HepG2 (cell line): Measurements from ENCODE around the gene SAMD4A. TPM values are rescaled to one million over a fixed set of nuclear protein-coding genes. Genes with fewer than 3 reads are reported as not detected.

Source experiments
- ATAC-seq: fragments of 200-7000 bp; cut with Tn5 transposase; 3 replicates; pipeline ENCODE4 v1.9.1; 2020; ENCODE audit warnings: mild to moderate bottlenecking, moderate library complexity
- BruUV-seq: library from RNA; stranded (reverse); fragments of 400-500 nt; replicated peaks from 2 replicates; lab custom pipeline; 2021; lab: Mats Ljungman, UMichigan
- CTCF ChIA-PET: fragments of 300-600 bp; formaldehyde crosslinking; extraction: SDS; loops from one replicate; lab custom pipeline; 2021; ENCODE audit warnings: low total read pairs, inconsistent platforms, low intra/inter-chr PET ratio; lab: Yijun Ruan, JAX
- POLR2A ChIA-PET: fragments of 350-600 bp; sonication (Branson Sonifier 250); formaldehyde crosslinking; loops from one replicate; lab custom pipeline; 2020; ENCODE audit warnings: antibody characterized with exemption, inconsistent platforms; lab: Yijun Ruan, JAX
- DNase-seq: peaks from one replicate; pipeline ENCODE4 v3.0.0-alpha.2; 2015; ENCODE audit warnings: low spot score
- FAIRE-seq: peaks from 3 replicates; lab custom pipeline; 2011; peaks lifted over from hg19 to GRCh38; lab: Jason Lieb, UNC
- H2AFZ ChIP-seq: one replicate; pipeline ENCODE4 v1.6.1; 2011; ENCODE audit warnings: low read length, inconsistent platforms
- H3K27ac ChIP-seq: fragments of 300-600 bp; 3 replicates; pipeline ENCODE4 v1.8.0; 2011; ENCODE audit warnings: mixed run types, mild to moderate bottlenecking, mixed read lengths, low read length, inconsistent platforms; ENCODE audit not compliant: insufficient read depth; ENCODE audit errors: extremely low read length
- H3K27me3 ChIP-seq, 2 experiments: fragments of 200-600 bp in 1 of 2; 2 replicates in 1 of 2; 3 replicates in 1 of 2; pipeline versions ENCODE4 v1.6.0 to v1.8.0; 2011; ENCODE audit warnings: low read length in 2 of 2, mild to moderate bottlenecking in 2 of 2, moderate library complexity in 2 of 2, inconsistent platforms in 1 of 2; ENCODE audit not compliant: insufficient read depth in 2 of 2, control insufficient read depth in 1 of 2
- H3K36me3 ChIP-seq, 2 experiments: fragments of 200-600 bp in 1 of 2; replicated peaks in 1 of 2; 2 replicates in 1 of 2; 3 replicates in 1 of 2; pipeline versions ENCODE4 v1.5.1 to v1.8.0; 2011; ENCODE audit warnings: low read length in 2 of 2, inconsistent platforms in 1 of 2; ENCODE audit not compliant: insufficient read depth in 2 of 2, control insufficient read depth in 1 of 2
- H3K4me1 ChIP-seq: 2 replicates; pipeline ENCODE4 v1.5.1; 2012; ENCODE audit warnings: low read length, inconsistent platforms; ENCODE audit not compliant: insufficient read depth
- H3K4me2 ChIP-seq: 2 replicates; pipeline ENCODE4 v1.6.0; 2011; ENCODE audit warnings: low read depth, low read length, inconsistent platforms
- H3K4me3 ChIP-seq, 3 experiments: fragments of 200-600 bp in 1 of 3; sonication (generic), shearing (Covaris generic) in 1 of 3; replicated peaks in 1 of 3; 2 replicates each; pipeline ENCODE4 v1.5.1; 2011 to 2016; ENCODE audit warnings: low read length in 3 of 3, inconsistent platforms in 2 of 3, low read depth in 2 of 3, mild to moderate bottlenecking in 2 of 3, control low read depth in 1 of 3, mixed read lengths in 1 of 3; ENCODE audit not compliant: insufficient read depth in 1 of 3
- H3K79me2 ChIP-seq: one replicate; pipeline ENCODE4 v1.6.1; 2011; ENCODE audit warnings: low read length, inconsistent platforms; ENCODE audit not compliant: insufficient read depth
- H3K9ac ChIP-seq: 2 replicates; pipeline ENCODE4 v1.6.0; 2011; ENCODE audit warnings: mild to moderate bottlenecking, low read depth, low read length, inconsistent platforms; ENCODE audit not compliant: insufficient read depth
- H3K9me3 ChIP-seq: 2 replicates; pipeline ENCODE4 v1.5.1; 2012; ENCODE audit warnings: mild to moderate bottlenecking, low read length
- H4K20me1 ChIP-seq: 2 replicates; pipeline ENCODE4 v1.6.0; 2011; ENCODE audit warnings: inconsistent platforms, mild to moderate bottlenecking, low read length, moderate library complexity; ENCODE audit not compliant: insufficient read depth
- AKAP8 ChIP-seq: sonication (generic); formaldehyde crosslinking; IDR thresholded peaks from 2 replicates; pipeline ENCODE4 v1.5.1; 2020; ENCODE audit warnings: mild to moderate bottlenecking, missing genetic modification reagents
- EZH2 ChIP-seq: conservative IDR thresholded peaks from 2 replicates; pipeline ENCODE4 v1.6.1; 2012; ENCODE audit warnings: mild to moderate bottlenecking, low read depth, low read length, moderate library complexity
- KLF16 ChIP-seq, 2 experiments: sonication (generic) in 1 of 2; formaldehyde crosslinking in 1 of 2; IDR thresholded peaks; 2 replicates each; pipeline versions ENCODE4 v1.6.1 to v1.8.0; 2016 to 2023; ENCODE audit warnings: missing genetic modification reagents in 2 of 2, missing compliant biosample characterization in 1 of 2
- RAD21 ChIP-seq: fragments of 450-650 bp; formaldehyde crosslinking; IDR thresholded peaks from 2 replicates; pipeline ENCODE4 v1.5.0; 2020; ENCODE audit warnings: mild to moderate bottlenecking
- RBM22 ChIP-seq: fragments of 200-400 bp; formaldehyde crosslinking; optimal IDR thresholded peaks from 2 replicates; pipeline ENCODE3; 2017; ENCODE audit warnings: mild to moderate bottlenecking, low read length, moderate library complexity
- RFX3 ChIP-seq: IDR thresholded peaks from 2 replicates; pipeline ENCODE4 v1.6.1; 2016; ENCODE audit warnings: missing biosample characterization, missing genetic modification reagents
- ZNF660 ChIP-seq: sonication (generic); formaldehyde crosslinking; IDR thresholded peaks from 2 replicates; pipeline ENCODE4 v1.5.1; 2020; ENCODE audit warnings: mild to moderate bottlenecking, low read depth, missing genetic modification reagents, borderline replicate concordance
- WGBS: methylation state at CpG from one replicate; pipeline ENCODE4 v1.1.6; 2017; ENCODE audit warnings: low lambda C conversion rate; 5-methylcytosine and 5-hydroxymethylcytosine counted together
- in situ Hi-C: cut with HindIII; loops from 2 replicates; pipeline ENCODE4 v1.10.0; 2017; ENCODE audit warnings: low pct_unique_long_range_greater_than_20kb; ENCODE audit not compliant: extremely low pct_ligation_motif_present
- intact Hi-C: fragments of 100-400 bp; cut with micrococcal nuclease; formaldehyde crosslinking; loops from one replicate; pipeline ENCODE4 v1.10.0; 2022; ENCODE audit not compliant: unreplicated experiment
- polyA plus RNA-seq, 8 experiments: library from polyadenylated mRNA; depleted of rRNA in 3 of 8; stranded (reverse) in 7 of 8; unstranded in 1 of 8; fragments of >200 nt; fragmentation: Illumina TruSeq in 4 of 8; extraction: Trizol in 4 of 8; gene quantifications; 2 replicates each; pipeline versions ENCODE4 v1.2.1 to v1.2.3, GENCODE V29; 2011 to 2016; ENCODE audit warnings: low read depth in 4 of 8, missing spikeins in 1 of 8, mixed read lengths in 1 of 8; ENCODE audit not compliant: insufficient read depth in 1 of 8
- total RNA-seq, 5 experiments: library from RNA; depleted of rRNA; stranded (reverse); fragments of >200 nt; fragmentation: Illumina TruSeq; extraction: Trizol; gene quantifications; 2 replicates each; pipeline ENCODE4 v1.2.3, GENCODE V29; 2016; ENCODE audit warnings: low read depth in 1 of 5
- TF ChIP-seq, protein P1 (sequence below): sonication (generic); formaldehyde crosslinking; IDR thresholded peaks from 2 replicates; pipeline ENCODE4 v1.4.0; 2020; ENCODE audit warnings: mild to moderate bottlenecking, missing genetic modification reagents

The SAMD4A gene
- total and polyA plus RNA-seq, 2 of the 13 experiments (the other 11 are each of a cell fraction or from before 2014, with no cell fraction given): 11.8 to 13.0 TPM

DNA sequence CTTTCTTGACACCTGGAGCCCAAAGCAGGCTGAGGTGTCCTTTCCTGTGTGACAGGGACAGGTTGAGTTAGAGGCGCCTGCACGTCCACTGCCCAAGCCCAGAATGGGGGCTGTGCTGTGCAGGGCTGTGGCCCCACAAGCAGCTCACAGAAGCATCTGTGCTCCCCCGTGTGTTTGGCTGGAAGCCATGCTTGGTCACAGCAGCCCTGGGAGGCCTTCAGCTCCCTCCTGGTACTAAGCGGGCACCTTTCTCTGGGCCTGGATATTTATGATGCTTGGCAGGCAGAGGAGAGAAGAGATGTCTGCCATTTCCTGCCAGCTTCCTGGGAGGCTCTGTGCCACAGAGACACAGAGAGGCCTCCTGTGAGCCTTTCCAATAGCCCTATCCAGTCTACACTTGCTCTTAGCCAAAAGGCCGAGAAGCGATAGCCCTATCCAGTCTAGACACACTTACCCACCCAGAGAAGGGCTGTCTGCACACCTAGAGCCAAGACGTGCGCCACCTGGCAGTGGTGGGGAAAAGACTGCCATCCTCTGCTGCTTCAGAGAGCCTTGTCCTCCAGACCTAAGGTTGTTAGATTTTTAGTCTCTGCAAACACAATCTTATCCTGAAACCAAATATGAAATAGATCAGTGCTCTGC is 218.3 kb downstream of the SAMD4A start:
- in situ Hi-C loops: no loop called here
- CTCF ChIA-PET: no interaction called here
- no TSS peak for BruUV-seq
- H3K4me3 ChIP-seq: no peak overlapping the region
- DNase-seq (no peak), FAIRE-seq (no peak)
- TF ChIP-seq ZNF660 (CRISPR knock-in tag): no peak
- TF ChIP-seq RFX3: no peak
- no peak for TF ChIP-seq EZH2
- no peak for TF ChIP-seq AKAP8 (CRISPR knock-in tag)
- TF ChIP-seq KLF16 (CRISPR knock-in tag; IDR thresholded peaks at IDR 0.05): no peak
- peak; percentile 44 for TF ChIP-seq RBM22
- no peak for TF ChIP-seq RAD21 (CRISPR knock-in tag)
- TF ChIP-seq, protein P1, sequence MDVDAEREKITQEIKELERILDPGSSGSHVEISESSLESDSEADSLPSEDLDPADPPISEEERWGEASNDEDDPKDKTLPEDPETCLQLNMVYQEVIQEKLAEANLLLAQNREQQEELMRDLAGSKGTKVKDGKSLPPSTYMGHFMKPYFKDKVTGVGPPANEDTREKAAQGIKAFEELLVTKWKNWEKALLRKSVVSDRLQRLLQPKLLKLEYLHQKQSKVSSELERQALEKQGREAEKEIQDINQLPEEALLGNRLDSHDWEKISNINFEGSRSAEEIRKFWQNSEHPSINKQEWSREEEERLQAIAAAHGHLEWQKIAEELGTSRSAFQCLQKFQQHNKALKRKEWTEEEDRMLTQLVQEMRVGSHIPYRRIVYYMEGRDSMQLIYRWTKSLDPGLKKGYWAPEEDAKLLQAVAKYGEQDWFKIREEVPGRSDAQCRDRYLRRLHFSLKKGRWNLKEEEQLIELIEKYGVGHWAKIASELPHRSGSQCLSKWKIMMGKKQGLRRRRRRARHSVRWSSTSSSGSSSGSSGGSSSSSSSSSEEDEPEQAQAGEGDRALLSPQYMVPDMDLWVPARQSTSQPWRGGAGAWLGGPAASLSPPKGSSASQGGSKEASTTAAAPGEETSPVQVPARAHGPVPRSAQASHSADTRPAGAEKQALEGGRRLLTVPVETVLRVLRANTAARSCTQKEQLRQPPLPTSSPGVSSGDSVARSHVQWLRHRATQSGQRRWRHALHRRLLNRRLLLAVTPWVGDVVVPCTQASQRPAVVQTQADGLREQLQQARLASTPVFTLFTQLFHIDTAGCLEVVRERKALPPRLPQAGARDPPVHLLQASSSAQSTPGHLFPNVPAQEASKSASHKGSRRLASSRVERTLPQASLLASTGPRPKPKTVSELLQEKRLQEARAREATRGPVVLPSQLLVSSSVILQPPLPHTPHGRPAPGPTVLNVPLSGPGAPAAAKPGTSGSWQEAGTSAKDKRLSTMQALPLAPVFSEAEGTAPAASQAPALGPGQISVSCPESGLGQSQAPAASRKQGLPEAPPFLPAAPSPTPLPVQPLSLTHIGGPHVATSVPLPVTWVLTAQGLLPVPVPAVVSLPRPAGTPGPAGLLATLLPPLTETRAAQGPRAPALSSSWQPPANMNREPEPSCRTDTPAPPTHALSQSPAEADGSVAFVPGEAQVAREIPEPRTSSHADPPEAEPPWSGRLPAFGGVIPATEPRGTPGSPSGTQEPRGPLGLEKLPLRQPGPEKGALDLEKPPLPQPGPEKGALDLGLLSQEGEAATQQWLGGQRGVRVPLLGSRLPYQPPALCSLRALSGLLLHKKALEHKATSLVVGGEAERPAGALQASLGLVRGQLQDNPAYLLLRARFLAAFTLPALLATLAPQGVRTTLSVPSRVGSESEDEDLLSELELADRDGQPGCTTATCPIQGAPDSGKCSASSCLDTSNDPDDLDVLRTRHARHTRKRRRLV: no peak
- TF ChIP-seq, all 625 proteins: peak for 1
- Histone ChIP-seq H3K9me3 (no peaks in the 10 kb centered on the region), H3K9ac (no peak overlapping the region), H4K20me1 (no peaks in the 10 kb centered on the region), H3K27me3 (no peaks in the 10 kb centered on the region), H3K27ac (no peak overlapping the region), H3K4me2 (no peak overlapping the region), H2AFZ (no peak overlapping the region), H3K79me2 (no peaks in the 10 kb centered on the region), H3K4me1 (peaks cover 9% of the 10 kb centered on the region; the same call in 1 of the 2 replicates), H3K36me3 (peaks cover 59 to 97% of the 10 kb centered on the region in 2 experiments)
- WGBS: no CpG with 5 or more reads among the region's 8 CpGs
- POLR2A ChIA-PET: no interaction called here
- intact Hi-C loops: no loop called here
- no peak for ATAC-seq
